Hippocampal formation (tissue), 2 donors: ENCODE measurements around the gene TNXB.
"Not testable (repeated sequence)": the region's sequence is repeated elsewhere in the genome, so short reads cannot be mapped to it uniquely, and the experiment has no call there.

ENCODE experiments used
- DNase-seq, 2 donors: peaks; one replicate each; lab custom pipeline; 2025; lab: John Stamatoyannopoulos, UW

TNXB gene

DNA sequence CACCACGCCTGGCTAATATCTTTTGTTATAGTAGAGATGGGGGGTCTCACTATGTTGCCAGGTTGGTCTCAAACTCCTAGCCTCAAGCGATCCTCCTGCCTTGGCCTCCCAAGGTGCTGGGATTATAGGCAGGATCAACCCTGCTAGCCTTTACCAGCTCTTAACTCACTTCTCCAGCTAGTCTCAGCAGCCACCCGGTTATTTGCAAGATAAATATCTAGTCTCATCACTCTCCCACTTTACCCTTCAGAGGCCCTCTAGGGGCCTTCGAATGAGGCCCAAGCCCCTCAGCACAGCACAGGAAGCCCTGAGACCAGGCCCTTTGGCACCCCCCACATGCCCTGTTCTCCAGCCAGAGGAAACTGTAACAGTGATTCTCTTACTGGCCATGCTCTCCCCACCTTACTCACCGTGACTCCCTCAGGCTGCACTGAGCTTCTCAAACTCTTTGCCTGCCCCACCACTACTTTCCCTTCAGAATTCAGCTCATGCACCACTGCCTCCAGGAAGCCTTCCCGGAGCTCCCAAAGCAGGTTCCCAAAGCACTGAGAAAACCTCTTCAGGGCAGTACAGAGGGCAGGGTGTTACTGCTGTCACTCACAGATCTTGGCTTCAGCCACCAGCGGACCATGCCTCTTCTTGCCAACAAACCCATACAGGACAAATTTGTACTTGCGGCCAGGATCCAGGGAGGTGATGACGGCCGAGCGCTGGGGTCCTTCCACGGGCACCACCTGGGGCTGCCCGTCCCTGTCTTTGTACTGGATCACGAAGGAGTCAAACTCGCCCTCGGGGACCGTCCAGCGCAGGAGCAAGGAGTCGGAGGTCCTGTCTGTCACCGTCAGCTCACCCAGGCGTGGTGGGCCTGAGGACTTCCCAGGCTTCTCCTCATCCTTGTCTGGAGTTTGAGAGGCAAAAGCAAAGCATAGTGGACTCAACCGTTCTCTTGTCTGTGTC is 25.0 kb downstream of the TNXB start:
- no peak for DNase-seq

DNA sequence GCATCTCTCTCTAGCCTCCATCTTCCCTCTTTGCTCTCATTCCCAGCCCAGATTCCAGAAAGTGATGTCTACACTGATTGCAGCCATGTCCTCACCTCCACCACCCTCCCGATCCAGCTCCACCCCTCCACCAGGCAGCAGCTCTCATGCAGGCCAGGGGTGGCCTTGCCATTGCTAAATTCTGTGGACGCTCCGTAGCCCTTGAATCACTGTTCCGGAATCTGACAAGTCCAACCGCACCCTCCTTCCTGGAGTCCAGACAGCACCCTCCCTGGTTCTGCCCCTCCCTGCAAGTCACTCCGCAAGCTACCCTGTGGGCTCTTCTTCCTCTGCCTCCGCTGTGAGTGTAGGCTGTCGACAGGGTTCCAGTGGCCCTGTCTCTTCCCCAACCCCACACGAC is 26.2 kb downstream of the TNXB start:
- no peak for DNase-seq

DNA sequence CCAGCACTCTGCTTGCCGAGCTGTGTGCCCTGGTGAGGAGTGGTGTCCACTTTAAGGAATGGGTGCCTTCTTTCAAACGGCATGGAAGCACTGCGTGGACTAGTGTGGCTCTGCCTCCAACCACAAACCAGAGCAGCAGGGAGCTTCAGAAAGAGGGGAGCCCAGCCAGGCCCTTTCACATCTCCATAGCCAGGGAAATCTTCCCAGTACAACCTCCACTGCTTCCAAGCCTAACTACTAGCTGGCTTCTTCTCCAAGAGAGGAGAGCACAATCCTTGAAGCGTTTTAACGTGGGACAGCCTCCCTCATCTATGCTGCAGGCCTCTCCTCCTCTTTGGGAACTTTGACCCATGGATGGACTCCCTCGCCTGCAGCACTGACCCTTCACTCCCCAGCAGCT is 26.7 kb downstream of the TNXB start:
- DNase-seq, result no peak

DNA sequence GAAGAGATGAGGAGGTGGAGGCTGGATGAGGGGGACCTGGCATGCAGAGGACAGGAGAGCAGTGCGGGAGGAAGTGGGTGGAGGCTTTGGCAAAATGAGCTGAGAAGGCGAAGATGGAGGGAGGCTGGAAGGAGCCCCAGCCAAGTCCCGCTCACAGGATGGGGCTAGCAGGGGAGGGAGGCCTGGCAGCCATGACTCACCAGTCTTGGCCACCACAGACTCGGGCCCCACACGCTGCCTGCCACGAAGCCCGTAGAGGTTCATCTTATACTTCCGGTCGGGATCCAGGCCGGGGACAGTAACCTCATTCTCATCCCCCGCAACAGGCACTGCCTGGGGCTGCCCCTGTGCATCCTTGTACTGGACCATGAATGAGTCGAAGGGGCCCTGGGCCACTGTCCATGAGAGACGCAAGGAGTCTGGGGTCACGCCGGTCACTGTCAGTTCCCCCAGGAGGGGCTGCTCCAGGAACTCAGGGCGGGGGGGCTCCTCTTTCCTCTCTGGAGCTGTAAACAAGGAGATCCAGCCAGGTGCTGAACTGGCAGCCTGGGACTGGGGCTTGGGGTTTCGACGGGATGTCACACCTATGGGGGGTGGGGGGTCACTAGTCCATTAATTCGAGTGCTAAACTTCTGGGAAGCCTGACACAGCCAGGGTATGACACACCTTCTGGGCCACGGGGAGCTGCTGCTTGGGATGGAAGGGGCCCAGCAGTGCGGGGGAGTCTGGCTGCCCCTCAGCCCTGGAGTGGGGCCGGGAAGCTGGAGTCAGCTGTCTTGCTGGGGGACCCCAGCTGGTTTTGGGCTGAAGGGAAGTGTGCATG is 27.8 kb downstream of the TNXB start:
- DNase-seq, result no peak

DNA sequence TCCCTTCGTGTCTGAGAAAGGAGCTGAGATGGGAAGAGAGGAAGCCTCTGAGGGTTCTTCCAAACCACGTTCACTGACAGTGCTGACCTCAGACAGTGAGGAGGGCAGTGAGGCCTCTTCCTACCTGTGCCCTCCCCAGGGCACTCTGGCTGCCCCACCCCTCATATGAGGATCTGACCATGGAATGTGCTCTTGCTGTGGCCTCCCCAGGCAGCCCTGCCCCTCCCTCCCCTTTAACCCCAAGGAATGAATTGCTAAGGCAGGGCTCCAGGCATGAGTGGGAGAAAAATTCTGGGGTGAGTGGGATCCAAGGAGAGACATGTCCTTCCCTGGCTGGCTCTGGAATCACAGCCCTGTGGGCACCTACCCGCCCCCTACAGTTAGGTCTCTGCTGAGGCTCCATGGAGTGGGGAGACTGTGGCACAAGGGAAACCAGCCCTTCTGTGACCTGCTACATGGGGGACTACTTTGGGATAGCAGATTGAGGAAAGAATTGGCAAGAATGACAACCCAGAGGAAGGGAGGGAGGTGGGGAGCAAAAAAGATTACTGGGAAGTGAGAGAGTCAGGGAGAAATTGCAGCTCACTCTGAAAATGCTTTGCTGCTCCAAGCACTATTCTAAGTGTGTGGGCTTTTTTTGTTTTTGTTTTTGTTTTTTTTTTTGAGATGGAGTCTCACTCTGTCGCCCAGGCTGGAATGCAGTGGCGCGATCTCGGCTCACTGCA is 29.4 kb downstream of the TNXB start:
- DNase-seq, result no peak

DNA sequence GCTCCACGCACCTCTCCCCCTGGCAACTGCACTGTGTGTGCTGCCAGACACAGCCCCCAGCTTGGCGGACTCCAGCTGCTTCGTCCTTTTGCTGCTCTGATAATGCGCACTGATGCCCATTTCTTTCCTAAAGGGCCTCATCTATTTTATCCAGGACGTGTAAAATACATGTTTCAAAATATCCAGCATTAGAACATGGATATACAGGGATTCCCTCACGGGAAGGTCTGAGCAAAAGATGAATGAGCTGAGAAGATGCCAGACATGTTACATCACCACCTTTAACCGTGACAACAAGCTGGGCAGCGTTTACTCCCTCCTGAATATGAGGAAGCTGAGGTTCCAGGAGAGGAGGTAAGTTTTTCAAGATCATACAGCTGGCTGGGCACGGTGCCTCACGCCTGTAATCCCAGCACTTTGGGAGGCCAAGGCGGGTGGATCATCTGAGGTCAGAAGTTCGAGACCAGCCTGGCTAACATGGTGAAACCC is 32.8 kb downstream of the TNXB start:
- no peak for DNase-seq

DNA sequence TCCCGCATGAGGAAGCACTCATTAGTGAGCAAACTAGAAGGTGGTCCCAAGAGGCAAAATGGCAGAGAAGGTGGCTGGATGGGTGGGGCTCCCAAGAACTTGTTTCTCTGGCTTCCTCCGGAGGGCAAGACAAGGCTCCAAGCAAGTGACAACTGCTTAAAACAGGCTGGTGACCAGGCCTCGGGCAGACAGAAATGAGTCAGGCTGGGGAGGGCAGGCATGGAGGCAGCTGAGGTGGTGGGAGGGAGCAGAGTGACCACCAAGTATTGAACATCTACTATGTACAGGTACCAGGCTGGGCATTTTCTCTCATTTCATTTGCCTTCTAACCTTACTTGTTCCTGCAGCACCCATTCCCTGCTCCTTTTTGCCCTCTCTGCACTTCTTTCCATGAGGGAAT is 33.4 kb downstream of the TNXB start:
- no peak for DNase-seq

DNA sequence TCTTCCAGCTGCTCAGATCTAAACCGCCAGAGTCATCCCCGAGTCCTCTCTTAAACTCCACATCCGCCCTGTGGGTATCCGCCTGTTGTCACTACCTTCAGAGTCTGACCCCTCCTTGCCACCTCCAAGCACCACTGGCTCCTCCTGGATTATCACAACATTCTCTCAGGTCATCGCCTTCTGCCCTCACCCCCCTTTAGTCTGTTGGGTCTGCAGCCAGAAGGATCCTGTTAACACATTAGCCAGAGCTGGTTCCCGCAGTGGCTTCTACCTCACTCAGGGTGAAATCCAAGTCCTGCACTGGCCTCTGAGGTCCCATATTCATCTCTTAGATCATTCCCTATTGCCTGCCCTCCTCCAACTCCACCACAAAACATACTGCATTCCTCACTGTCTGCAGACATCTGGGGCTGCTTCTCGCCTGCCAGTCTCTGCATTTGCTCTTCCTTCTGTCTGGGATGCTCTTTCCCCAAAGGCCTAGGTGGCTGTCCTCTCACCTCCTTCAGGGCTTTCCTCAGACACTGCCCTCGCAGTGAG is 34.1 kb downstream of the TNXB start:
- no peak for DNase-seq

DNA sequence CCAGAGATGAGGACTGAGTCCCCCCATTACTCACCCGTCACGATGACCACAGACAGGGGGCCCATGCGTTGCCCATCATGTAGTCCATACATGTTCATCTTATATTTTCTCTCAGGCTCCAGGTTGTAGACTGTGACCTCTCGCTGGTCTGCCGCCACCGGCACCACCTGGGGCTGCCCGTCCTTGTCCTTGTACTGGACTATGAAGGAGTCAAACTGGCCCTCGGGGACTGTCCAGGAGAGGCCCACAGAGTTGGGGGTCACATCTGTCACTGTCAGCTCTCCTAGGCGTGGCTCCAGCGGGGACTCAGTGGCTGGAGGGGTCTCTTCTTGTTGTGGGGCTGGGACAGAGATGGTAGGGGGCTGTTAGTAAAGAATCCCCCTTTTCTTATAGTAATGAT is 35.5 kb downstream of the TNXB start:
- DNase-seq, result no peak

DNA sequence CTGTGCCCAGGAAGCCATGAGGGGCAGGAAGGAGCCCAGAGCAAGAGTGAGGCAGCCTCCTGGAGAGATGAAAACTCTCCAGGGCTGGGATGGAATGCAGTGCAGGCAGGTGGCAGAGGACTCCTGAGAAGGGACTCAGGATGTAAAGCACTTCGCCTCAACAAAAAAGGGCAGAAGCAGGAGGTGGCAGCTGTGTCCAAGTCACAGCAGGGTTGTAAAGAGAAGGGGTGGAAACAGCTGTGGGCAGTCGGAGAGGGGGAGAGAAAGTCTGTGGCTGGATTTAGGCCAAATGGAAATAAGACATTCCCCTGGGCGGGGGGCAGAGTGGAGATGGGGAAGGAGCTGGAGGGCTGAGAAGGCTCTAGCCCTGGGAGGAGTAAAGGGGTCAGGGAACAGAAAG is 36.0 kb downstream of the TNXB start:
- no peak for DNase-seq

DNA sequence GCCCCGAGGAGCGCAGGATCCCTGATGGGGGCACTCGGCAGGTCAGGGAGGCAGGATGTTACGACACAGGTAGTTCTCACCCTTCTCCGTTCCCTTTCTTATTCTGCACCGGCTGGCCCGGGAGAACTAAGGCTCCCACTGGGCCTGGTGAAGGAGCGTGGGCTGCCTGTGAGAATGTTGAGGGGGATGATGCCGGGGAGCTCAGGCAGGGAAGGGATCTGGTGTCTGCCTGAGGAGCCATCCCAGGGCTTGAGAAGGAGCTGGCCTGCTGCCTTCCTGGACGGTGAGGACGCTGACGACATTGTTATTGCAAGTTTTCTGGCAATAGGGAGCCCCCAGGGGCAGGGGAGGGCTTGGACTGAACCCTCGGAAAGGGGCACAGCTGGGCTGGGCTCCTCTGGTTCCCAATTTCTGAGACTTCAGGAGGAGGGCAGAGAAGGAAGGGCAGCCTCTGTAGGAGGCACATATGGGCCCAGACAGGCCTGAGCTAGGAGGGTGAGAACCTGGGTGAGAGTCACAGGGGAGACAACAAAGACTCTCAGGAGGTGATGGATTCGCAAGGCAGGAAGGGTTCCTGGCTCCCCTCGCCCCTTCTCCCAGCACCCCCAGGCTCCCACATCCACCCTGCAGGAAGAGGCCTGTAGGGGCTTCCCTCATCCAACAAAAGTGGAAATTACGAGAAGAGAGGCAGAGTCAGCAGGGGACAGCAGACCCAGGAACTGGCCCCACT is 38.2 kb downstream of the TNXB start:
- DNase-seq, result no peak

DNA sequence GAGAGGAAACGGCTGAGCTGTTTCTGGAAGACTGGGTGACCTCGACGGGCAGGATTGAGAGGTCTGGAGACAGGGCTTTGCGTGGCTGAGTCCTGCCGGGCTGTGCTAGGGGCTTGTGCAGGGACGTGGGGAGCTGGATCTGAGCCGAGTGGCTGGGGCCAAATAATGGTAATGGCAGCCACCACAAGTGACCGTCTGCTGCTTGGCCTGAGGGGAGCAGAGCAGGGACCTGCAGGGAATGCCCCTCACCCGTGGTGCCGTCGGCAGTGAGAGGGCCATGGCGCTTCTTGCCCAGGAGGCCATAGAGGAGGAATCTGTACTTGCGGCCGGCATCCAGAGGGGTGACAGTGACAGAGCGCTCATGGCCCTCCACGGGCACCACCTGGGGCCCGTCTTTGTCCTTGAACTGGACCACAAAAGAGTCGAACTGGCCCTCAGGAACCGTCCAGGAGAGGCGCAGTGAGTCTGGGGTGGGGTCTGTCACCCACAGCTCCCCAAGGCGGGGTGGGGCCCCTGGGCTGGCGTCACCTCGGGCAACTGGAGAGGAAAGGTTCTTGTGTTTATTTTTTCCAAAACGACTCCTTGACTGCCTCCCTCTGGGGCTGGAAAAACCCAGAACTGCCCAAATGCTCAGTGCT is 39.1 kb downstream of the TNXB start:
- DNase-seq, result no peak

DNA sequence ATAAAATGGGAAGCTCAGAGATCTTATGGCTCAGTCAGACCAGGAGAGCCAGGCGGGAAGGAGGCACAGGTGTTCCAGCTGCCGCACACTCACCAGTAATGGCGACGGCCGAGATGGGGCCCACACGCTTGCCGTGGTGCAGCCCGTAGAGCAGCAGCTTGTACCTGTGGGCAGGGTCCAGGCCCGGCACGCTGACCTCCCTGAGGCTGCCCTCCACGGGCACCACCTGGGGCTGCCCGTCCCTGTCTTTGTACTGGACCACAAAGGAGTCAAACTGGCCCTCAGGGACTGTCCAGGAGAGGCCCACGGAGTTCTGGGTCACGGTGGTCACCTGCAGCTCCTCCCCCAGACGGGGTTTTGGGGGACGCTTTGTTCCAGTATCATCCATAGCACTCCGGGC is 39.7 kb downstream of the TNXB start:
- no peak for DNase-seq

DNA sequence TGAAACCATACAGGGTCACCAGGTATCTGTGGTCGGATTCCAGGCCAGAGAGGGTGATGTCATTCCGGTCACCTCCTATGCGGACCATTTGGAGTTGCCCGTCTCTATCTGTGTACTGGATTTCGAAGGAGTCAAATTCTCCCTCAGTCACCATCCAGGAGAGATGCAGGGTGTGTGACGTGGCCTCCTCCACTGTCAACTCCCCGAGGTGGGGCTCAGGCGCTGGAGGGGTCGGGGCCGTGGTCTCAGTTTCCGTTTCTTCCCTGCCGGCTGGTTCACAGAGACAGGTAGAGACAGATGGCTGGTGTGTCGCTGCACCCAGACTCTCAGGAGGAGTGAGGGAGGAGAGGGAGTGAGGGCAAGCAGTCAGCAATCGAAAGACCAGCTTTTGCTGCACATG is 40.3 kb downstream of the TNXB start:
- DNase-seq, result no peak

DNA sequence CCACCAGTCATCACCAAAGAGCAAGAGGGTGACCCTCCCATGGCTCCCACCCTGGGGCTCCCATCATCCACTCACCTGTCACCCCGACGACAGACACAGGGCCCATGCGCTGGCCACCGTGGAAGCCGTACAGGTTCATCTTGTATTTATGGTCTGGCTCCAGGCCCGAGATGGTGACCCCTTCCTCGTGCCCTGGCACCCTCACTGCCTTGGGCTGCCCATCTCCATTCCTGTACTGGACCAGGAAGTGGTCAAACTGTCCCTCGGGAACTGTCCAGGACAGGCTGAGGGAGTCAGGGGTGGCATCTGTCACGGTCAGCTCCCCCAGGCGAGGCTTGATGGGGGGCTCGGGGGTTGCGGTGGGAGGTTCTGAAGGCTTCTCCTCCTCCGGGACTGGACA is 40.8 kb downstream of the TNXB start:
- DNase-seq, result not testable (repeated sequence)

DNA sequence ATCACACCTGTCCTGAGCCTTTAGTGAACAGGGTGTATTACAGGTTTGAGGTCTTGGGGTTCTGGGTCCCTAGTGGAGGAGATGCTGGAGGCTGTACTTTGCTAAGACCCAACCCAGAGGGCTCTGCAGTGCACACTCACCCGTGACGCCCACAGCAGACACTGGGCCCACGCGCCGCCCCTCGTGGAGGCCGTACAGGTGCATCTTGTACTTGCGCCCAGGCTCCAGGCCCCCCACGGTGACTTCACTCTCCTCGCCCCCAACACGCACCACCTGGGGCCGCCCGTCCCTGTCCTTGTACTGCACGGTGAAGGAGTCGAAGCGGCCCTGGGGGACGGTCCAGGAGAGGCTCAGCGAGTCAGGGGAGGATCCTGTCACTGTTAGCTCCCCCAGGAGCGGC is 41.6 kb downstream of the TNXB start:
- DNase-seq, result not testable (repeated sequence)

DNA sequence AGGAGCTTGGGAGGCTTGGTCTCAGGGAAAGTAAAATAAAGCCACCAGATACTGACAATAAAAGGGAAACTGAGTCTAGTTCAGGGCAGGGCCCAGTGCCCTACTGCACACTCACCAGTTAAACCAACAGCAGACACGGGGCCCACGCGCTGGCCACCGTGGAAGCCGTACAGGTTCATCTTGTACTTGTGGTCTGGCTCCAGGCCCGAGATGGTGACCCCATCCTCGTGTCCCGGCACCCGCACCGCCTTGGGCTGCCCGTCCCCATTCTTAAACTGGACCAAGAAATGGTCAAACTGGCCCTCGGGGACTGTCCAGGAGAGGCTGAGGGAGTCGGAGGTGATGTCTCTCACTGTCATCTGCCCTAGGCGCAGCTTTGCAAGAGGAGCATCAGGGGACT is 44.4 kb downstream of the TNXB start:
- DNase-seq, result no peak

DNA sequence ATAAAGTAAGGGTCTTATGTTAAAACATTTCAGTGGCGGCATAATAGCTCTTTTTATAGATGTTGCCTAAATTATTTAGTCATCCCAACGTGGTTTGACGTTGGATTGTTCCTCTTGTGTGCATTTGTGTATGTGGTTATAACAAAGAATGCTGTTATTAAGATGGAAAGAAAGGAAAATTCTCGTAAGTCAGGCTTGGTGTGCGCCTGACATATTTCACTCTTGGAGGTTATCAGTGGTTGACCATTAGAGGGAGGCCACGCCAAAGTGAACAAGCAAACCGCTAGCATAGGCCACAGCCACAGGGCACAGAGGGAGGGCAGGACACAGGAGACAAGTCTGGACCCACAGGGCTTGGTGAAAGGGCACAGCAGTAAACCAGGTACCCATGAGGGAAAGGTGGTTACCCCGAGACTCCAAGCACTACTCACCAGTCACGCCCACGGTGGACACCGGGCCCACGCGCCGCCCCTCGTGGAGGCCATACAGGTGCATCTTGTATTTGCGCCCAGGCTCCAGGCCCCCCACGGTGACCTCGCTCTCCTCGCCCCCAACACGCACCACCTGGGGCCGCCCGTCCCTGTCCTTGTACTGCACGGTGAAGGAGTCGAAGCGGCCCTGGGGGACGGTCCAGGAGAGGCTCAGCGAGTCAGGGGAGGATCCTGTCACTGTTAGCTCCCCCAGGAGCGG is 48.0 kb downstream of the TNXB start:
- DNase-seq, result no peak

DNA sequence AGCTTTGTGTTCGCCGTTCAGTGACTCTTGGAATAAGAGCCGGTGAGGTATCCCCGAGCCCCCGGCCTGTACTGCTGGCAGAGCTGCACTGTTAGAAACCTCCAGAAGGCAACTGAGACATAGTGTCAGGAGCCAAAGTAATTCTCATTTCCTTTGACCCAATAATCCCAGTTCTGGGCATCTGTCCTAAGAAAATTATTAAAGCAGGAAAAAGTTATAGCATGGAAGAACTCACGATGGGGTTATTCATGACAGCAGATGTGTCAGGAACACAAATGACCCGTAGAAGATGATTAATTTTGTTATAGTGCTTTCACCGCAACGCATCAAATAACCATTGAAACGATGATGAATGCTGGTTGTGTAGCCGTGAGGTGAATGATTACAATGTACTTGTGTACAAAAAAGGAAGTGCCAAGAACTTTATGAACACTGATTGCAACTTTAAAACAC is 50.6 kb downstream of the TNXB start:
- no peak for DNase-seq

DNA sequence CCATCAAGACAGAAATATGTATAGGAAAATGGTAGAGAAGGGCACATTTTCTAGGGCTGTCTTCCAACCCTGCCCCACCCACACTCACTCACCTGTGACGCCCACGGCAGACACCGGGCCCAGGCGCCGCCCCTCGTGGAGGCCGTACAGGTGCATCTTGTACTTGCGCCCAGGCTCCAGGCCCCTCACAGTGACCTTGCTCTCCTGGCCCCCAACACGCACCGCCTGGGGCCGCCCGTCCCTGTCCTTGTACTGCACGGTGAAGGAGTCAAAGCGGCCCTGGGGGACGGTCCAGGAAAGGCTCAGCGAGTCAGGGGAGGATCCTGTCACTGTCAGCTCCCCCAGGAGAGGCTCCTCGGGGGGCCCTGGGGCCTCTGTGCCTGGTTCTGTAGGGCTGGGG is 51.2 kb downstream of the TNXB start:
- DNase-seq, result no peak
